Stomach (tissue), 4 donors: ENCODE results near the gene SUN1.

Experiments
- CTCF ChIP-seq, 7 experiments: fragments of 450-650 bp in 4 of 7; fragments of 200-600 bp in 3 of 7; sonication (generic) in 3 of 7; IDR thresholded peaks; one replicate each; pipeline ENCODE4 v1.5.1; 2016 to 2019; ENCODE audit warnings: antibody characterized with exemption in 7 of 7, control low read depth in 2 of 7, mild to moderate bottlenecking in 1 of 7
- POLR2A ChIP-seq, 4 donors: fragments of 450-650 bp; IDR thresholded peaks; one replicate each; pipeline ENCODE4 v1.6.1; 2016; ENCODE audit warnings: antibody characterized with exemption in 4 of 4, control low read depth in 2 of 4, mild to moderate bottlenecking in 1 of 4, moderate library complexity in 1 of 4
- POLR2AphosphoS5 ChIP-seq, 3 donors: sonication (generic); formaldehyde crosslinking; IDR thresholded peaks; one replicate each; pipeline ENCODE4 v1.6.1; 2016; ENCODE audit warnings: antibody characterized with exemption in 3 of 3

GRCh38 chr7:879706-880105 is 47.4 kb downstream of the SUN1 start:
- TF ChIP-seq CTCF (IDR thresholded peaks at IDR 0.05) (no peak), POLR2AphosphoS5 (IDR thresholded peaks at IDR 0.05) (no peak), POLR2A (IDR thresholded peaks at IDR 0.05) (no peak)
